LNCaP clone FGC (cell line): ENCODE results near the gene KIF21B.

ENCODE experiments used
- DNase-seq: peaks from one replicate; pipeline ENCODE4 v3.0.0-alpha.2; 2011; ENCODE audit warnings: low read depth
- H3K4me3 ChIP-seq: 2 replicates; pipeline ENCODE4 v1.5.1; 2011; ENCODE audit warnings: mild to moderate bottlenecking, low read depth, low read length, control low read depth
- CTCF ChIP-seq: IDR thresholded peaks from 2 replicates; pipeline ENCODE4 v1.5.1; 2012; ENCODE audit warnings: mild to moderate bottlenecking; ENCODE audit not compliant: control insufficient read depth, insufficient read depth; ENCODE audit errors: extremely low read depth

Gene KIF21B

GRCh38 chr1:201065686-201066085 is 42.2 kb upstream of the KIF21B start:
- DNase-seq: no peak
- H3K4me3 ChIP-seq: no peak overlapping the region
- TF ChIP-seq CTCF: no peak

GRCh38 chr1:201064806-201065205 is 41.3 kb upstream of the KIF21B start:
- DNase-seq: no peak
- H3K4me3 ChIP-seq: no peak overlapping the region
- no peak for TF ChIP-seq CTCF

GRCh38 chr1:201063145-201063544 is 39.6 kb upstream of the KIF21B start:
- no peak for DNase-seq
- TF ChIP-seq CTCF: no peak
- no peak overlapping the region for H3K4me3 ChIP-seq

- TF ChIP-seq CTCF: no peak
- DNase-seq: no peak
- H3K4me3 ChIP-seq: no peak overlapping the region
Measured at GRCh38 chr1:201062511-201063091, 39.1 kb upstream of the KIF21B start.

- no peak for DNase-seq
- no peak overlapping the region for H3K4me3 ChIP-seq
- no peak for TF ChIP-seq CTCF
Measured at GRCh38 chr1:201061886-201062285, 38.4 kb upstream of the KIF21B start.

GRCh38 chr1:201061049-201061448 is 37.5 kb upstream of the KIF21B start:
- H3K4me3 ChIP-seq: no peak overlapping the region
- peak; percentile 20; the same call in 1 of the 2 replicates for TF ChIP-seq CTCF
- DNase-seq: peak; percentile 25

GRCh38 chr1:201060586-201060985 is 37.1 kb upstream of the KIF21B start:
- no peak for TF ChIP-seq CTCF
- no peak overlapping the region for H3K4me3 ChIP-seq
- DNase-seq: no peak
